Stimulated activated naive CD8-positive, alpha-beta T cell treated with anti-CD3 and anti-CD28 coated beads, Interleukin-15, Interleukin-2, amounts not matched to agents 100 ng/mL and 50 ng/mL, for 24 hours (primary cell): ENCODE data around the gene ERC2.

Experiments
- H3K27ac Mint-ChIP-seq: one replicate; pipeline ENCODE4 v1.8.0; 2021; ENCODE audit warnings: mild to moderate bottlenecking, mixed read lengths
- H3K27me3 Mint-ChIP-seq: one replicate; pipeline ENCODE4 v1.8.0; 2021; ENCODE audit warnings: mixed read lengths
- H3K36me3 Mint-ChIP-seq: one replicate; pipeline ENCODE4 v1.8.0; 2021; ENCODE audit warnings: low read depth, mixed read lengths
- H3K4me1 Mint-ChIP-seq: one replicate; pipeline ENCODE4 v1.8.0; 2021; ENCODE audit warnings: low read depth, mixed read lengths
- H3K4me3 Mint-ChIP-seq: one replicate; pipeline ENCODE4 v1.8.0; 2021; ENCODE audit warnings: mild to moderate bottlenecking, mixed read lengths
- H3K9me3 Mint-ChIP-seq: one replicate; pipeline ENCODE4 v1.8.0; 2021; ENCODE audit warnings: mixed read lengths

Gene ERC2

DNA sequence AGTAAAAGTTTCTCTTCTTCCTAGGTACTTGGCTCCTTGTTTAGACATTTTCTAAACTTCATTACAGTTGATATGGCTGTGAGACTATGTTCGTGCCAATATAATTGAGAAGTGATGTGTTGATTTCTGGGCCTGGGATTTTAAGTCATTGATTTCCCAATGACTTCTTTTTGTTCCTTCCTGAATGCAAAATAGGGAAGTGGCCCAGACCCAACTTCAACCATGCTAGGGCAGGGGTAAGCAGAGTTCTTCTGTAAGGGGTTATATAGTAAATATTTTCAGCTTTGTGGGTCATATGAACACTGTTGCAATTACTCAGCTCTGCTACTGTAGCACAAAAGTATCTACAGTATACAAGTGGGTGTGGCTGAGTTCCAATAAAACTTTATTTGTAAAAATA lies 661.1 kb downstream of the ERC2 start:
- H3K9me3 Mint-ChIP-seq: no peaks in the 10 kb centered on the region
- no peak overlapping the region for H3K27ac Mint-ChIP-seq
- no peaks in the 10 kb centered on the region for H3K4me1 Mint-ChIP-seq
- H3K36me3 Mint-ChIP-seq: no peaks in the 10 kb centered on the region
- no peak overlapping the region for H3K4me3 Mint-ChIP-seq
- H3K27me3 Mint-ChIP-seq: no peaks in the 10 kb centered on the region

DNA sequence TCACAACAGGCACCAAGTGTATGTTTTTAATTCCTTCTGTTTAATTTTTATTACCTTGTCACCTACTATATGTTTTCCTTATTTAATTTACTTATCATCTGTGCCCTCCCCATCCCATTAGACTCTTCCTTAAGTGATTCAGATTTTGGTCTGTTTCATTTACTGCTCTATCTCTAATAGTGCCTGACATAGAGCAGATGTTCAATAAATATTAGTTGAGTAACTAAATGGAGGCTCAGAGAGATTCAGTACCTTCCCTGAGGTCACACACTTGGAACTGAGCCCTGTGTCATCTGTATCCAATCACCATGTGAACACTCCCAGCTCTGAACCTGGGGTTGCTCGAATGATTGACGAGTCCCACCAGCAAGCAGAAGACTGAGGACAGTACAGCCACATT lies 663.1 kb downstream of the ERC2 start:
- H3K9me3 Mint-ChIP-seq: no peaks in the 10 kb centered on the region
- H3K4me3 Mint-ChIP-seq: no peak overlapping the region
- H3K4me1 Mint-ChIP-seq: no peaks in the 10 kb centered on the region
- H3K27ac Mint-ChIP-seq: no peak overlapping the region
- H3K36me3 Mint-ChIP-seq: no peaks in the 10 kb centered on the region
- no peaks in the 10 kb centered on the region for H3K27me3 Mint-ChIP-seq

DNA sequence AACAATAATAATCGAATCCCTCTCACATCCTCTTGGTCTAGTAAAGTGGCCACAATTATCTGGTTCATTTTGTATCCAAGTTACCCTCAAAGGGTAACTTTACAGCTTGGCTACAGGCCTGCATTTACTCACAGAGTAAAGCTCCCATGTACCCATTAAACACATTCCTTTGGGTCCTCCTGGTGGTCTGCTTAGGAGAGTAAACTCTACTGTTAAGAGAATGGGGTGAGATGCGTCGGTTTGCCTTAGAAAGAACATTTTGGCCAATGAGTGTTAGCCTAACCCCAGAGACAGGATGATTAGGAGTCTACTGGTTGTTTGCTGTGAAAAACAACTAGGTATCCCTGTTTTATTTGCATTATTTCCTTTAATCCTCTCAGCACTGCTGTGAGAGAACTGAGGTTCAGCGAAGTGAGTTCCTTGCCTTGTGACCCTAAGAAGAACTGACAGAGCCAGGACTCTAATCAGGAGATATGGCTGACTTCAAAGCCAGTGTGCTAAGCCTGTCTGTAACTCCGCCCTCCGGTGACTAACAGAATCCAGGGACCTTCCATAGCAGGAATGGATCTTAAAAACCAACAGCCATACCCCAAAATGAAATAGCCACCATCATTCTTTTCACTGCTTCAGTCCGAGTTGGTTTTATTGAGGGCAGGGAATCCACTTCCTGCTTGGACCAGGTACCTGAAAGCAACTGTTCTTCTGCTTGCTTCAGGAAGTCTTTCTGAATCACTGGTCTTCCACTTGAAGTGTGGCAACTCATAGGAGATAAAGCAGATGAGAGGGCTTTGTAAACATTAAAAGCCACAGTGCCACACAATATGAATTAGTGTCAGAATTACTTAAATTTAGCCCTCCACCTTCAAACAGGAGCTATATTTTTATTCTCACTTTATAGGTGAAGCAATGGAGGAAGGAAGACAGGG lies 663.8 kb downstream of the ERC2 start:
- Mint-ChIP-seq H3K4me1 (no peaks in the 10 kb centered on the region), H3K9me3 (no peaks in the 10 kb centered on the region), H3K36me3 (no peaks in the 10 kb centered on the region), H3K27ac (no peak overlapping the region), H3K27me3 (no peaks in the 10 kb centered on the region), H3K4me3 (no peak overlapping the region)

DNA sequence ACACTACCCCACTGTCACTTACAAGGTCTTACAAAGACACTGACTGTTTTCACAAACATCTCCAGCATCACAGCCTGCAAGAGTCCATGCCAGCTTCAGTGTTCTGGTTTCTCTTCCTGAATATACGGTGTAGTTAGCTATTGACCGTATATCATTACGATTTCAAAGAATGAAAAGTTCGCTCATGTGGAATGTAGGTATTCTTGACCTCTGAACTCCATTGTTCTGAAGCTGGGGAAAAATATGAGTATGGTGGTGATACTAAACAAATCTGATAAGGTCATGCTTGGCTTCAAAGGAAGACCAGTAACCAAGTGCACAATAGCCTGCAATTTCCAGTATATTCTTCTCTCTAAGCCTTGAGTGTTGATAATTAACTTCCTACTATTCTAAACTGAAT lies 665.5 kb downstream of the ERC2 start:
- Mint-ChIP-seq H3K4me1 (no peaks in the 10 kb centered on the region), H3K27me3 (no peaks in the 10 kb centered on the region), H3K4me3 (no peak overlapping the region), H3K9me3 (peaks cover 3% of the 10 kb centered on the region), H3K36me3 (no peaks in the 10 kb centered on the region), H3K27ac (no peak overlapping the region)

DNA sequence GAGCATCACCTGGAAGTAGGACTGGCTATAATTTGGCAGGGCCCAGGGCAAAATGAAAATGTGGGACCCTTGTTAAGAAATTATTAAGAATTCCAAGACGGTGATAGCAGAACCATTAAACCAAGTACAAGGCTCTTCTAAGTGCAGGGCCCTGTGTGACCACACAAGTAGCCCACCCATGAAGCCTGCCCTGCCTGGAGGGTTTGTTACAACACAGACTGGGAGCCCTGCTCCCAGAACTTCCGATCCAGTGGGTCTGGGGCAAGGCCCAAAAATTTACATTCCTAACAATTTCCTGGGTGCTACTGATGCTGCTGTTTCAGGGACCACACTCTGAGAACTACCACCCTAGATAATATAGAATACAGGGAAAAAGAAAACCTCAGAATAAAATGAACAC lies 666.6 kb downstream of the ERC2 start:
- Mint-ChIP-seq H3K27me3 (no peaks in the 10 kb centered on the region), H3K4me1 (no peaks in the 10 kb centered on the region), H3K27ac (no peak overlapping the region), H3K36me3 (no peaks in the 10 kb centered on the region), H3K4me3 (no peak overlapping the region), H3K9me3 (peaks cover 4% of the 10 kb centered on the region)

DNA sequence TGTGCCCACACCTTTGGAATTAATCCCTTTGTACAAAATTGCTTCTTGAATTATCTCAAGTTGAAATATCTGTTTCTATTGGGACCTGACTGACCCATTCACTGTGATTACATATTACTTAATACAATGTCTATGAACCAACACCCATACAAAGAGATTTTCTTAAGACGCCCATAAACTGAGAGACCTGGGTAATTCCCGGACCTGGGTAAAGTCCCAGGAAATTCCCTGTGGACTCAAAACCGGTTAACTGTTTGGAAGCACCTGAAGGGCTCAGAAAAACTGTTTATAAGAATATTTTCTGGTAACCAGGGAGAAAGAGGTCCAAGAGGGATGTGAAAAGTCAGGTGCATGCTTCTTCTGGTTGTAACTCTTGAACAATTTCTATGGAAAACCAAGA lies 667.2 kb downstream of the ERC2 start:
- no peak overlapping the region for H3K4me3 Mint-ChIP-seq
- H3K36me3 Mint-ChIP-seq: no peaks in the 10 kb centered on the region
- no peaks in the 10 kb centered on the region for H3K4me1 Mint-ChIP-seq
- no peaks in the 10 kb centered on the region for H3K27me3 Mint-ChIP-seq
- peaks cover 4% of the 10 kb centered on the region for H3K9me3 Mint-ChIP-seq
- no peak overlapping the region for H3K27ac Mint-ChIP-seq

DNA sequence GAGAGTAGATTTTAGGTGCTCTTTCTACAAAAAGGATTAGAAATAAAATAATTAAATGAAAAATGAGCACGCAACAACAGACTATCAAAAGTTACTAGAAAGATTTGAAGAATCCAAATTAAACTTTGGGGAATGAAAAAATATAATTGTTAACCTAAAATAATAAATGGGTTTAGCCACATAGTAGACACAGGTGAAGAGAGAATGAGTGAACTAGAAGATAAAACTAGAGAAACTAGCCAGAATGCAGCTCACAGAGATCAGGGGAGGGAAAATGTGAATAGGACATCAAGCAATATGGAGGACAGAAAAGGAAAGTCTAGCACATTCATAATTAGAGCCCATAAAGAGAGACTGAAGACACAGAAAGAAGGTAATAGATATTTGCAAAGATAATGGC lies 670.5 kb downstream of the ERC2 start:
- Mint-ChIP-seq H3K4me3 (no peak overlapping the region), H3K36me3 (no peaks in the 10 kb centered on the region)

DNA sequence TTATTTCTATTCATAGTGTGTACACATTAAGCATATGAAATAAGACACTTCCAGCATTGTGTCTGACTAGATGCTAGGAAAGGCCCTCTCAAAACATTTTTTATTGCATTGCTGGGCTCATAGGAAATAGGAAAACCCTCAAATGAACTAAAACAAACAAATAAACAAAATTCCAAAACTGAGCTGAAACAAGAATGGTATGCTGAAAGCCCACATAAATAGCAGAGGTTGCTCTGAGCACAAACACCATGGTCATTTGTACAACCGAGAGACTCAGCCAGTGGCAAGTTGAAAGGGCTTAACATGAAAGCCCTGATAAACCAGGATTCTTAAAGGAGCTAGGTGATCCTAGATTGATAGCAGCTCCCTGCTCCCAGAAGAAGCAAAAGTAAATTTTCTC lies 671.2 kb downstream of the ERC2 start:
- Mint-ChIP-seq H3K4me1 (no peaks in the 10 kb centered on the region), H3K27ac (no peak overlapping the region), H3K4me3 (no peak overlapping the region), H3K27me3 (no peaks in the 10 kb centered on the region), H3K9me3 (peaks cover 4% of the 10 kb centered on the region), H3K36me3 (no peaks in the 10 kb centered on the region)

More for the DNA sequence above, 670.5 kb downstream of the ERC2 start:
- Mint-ChIP-seq H3K9me3 (peaks cover 4% of the 10 kb centered on the region), H3K4me1 (no peaks in the 10 kb centered on the region), H3K27ac (no peak overlapping the region), H3K27me3 (no peaks in the 10 kb centered on the region)

DNA sequence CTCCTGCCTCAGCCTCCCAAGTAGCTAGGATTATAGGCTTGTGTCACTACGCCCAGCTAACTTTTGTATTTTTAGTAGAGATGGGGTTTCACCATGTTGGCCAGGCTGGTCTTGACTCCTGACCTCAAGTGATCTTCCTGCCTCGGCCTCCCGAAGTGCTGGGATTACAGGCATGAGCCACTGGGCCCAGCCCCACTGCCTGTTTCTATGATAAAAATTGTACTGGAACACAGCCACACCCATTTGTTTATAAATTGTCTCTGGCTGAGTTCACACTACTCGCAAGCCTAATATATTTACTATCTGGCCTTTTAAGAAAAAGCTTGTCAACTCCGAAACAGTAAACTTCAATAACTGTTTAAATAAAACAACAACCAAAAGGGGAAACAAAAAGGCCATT lies 671.7 kb downstream of the ERC2 start:
- no peaks in the 10 kb centered on the region for H3K36me3 Mint-ChIP-seq
- no peak overlapping the region for H3K4me3 Mint-ChIP-seq
- H3K27me3 Mint-ChIP-seq: no peaks in the 10 kb centered on the region
- H3K9me3 Mint-ChIP-seq: peaks cover 4% of the 10 kb centered on the region
- H3K27ac Mint-ChIP-seq: no peak overlapping the region
- no peaks in the 10 kb centered on the region for H3K4me1 Mint-ChIP-seq

DNA sequence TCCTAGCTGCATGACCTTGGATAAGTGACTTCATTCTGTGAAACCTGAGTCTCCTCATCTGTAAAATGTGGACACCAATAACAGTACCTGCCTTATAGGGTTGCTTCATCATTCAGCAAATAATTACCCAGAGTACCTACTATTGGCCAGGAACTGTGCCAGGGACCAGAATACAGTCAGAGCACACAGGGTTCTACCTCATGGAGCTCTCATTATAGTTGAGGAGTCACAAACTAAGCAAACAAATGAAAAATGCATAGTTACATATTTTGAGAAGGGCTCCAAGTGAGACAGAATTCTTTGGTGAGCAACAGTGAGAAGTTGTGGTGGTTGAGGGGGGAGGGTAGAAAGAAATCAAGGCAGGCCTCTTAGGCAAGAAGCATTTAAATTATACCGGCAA lies 672.5 kb downstream of the ERC2 start:
- no peaks in the 10 kb centered on the region for H3K36me3 Mint-ChIP-seq
- no peak overlapping the region for H3K4me3 Mint-ChIP-seq
- H3K27ac Mint-ChIP-seq: no peak overlapping the region
- H3K27me3 Mint-ChIP-seq: no peaks in the 10 kb centered on the region
- no peaks in the 10 kb centered on the region for H3K4me1 Mint-ChIP-seq
- H3K9me3 Mint-ChIP-seq: peaks cover 4% of the 10 kb centered on the region

DNA sequence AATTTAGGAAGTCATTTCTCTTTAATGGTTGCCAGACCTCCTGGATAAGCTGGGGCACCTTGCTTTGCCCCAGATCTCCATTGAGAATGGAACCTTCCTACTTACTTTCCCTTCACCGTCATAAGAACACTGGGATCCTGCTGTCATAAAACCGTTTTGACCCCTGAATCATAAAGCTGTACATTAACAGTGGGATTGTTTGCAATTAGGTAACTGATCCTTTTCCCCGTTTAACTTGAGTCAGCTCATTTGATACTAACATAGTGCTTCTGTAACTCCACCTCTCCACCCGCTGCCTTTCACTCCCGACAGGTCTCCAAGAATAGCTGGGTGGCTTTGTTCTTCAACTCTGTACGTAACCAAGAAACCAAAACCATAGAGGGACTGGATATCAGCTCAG lies 673.0 kb downstream of the ERC2 start:
- H3K27ac Mint-ChIP-seq: no peak overlapping the region
- H3K4me1 Mint-ChIP-seq: no peaks in the 10 kb centered on the region
- H3K9me3 Mint-ChIP-seq: peaks cover 4% of the 10 kb centered on the region
- H3K27me3 Mint-ChIP-seq: no peaks in the 10 kb centered on the region
- H3K36me3 Mint-ChIP-seq: no peaks in the 10 kb centered on the region
- H3K4me3 Mint-ChIP-seq: no peak overlapping the region

DNA sequence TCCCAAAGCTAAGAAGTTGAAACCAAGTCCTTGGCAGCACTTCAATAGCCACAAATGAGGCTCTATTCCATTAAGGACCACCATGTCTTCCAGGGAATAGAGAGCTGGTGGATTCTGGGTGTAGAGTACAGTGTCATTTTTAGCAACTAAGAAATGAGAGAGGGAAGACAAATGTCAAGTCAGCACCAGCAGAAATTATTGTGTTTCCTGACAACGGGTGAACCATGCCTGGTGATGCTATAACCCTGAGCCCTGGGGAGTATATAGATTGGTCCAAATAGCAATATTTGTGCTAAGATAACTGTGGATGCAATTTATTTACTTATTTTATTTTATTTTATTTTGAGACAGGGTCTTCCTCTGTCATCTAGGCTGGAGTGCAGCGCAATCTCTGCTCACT lies 675.5 kb downstream of the ERC2 start:
- no peaks in the 10 kb centered on the region for H3K4me1 Mint-ChIP-seq
- no peak overlapping the region for H3K4me3 Mint-ChIP-seq
- peaks cover 6% of the 10 kb centered on the region for H3K9me3 Mint-ChIP-seq
- H3K27ac Mint-ChIP-seq: no peak overlapping the region
- no peaks in the 10 kb centered on the region for H3K36me3 Mint-ChIP-seq
- no peaks in the 10 kb centered on the region for H3K27me3 Mint-ChIP-seq

DNA sequence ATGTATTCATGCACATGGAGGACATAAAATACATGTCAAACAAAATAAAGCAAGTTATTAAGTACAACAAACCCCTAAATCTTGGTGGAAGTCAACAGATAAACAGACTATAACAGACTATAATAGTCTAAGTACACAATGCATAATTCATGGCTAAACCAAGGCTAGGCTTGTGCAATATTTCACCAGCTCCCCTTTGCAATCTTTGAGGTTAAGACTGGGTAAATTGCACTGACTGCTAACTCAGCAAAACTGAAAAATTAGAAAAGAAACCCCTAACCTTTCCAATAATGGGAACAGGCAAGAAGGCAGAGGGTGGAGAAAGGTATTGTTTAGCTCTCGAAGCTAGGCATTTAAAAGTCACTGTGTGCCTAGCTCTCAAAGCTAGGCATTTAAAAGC lies 676.3 kb downstream of the ERC2 start:
- no peaks in the 10 kb centered on the region for H3K36me3 Mint-ChIP-seq
- H3K27ac Mint-ChIP-seq: no peak overlapping the region
- peaks cover 5% of the 10 kb centered on the region for H3K9me3 Mint-ChIP-seq
- no peaks in the 10 kb centered on the region for H3K27me3 Mint-ChIP-seq
- H3K4me3 Mint-ChIP-seq: no peak overlapping the region
- H3K4me1 Mint-ChIP-seq: no peaks in the 10 kb centered on the region

DNA sequence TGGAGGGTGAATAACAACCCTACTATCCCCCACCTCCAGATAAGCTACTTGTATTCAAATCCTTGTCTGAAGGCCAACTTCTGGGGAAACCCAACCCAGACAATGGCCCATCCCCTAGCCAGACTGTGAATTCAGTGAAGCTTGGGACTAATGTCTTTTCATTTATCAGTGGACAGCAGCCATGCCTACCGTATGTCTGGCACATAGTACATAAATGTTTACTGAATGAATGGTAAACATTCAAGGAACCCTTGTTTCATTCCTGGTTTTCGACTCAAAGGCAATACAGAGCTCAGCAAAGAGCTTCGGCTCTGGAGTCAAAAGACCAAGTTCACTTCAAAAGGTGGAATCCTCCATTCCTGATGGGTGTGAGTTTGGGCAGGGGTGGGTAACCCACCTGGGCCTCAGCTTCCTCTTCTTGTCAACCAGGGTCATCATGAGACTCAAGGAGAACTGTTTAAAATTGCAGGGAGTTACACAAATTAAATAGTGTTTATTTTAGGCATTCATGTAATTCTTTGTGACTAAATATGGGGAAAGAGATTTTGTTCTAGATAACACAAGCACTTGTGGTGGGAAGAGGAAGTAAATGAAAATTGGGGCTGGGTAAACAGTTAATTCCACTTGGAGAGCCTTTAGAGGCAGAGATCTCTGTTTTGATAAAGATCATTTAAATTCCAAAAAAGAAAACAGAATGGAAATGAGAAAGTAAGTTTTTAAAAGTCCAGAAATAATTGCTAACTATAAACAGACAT lies 677.5 kb downstream of the ERC2 start:
- no peaks in the 10 kb centered on the region for H3K4me1 Mint-ChIP-seq
- H3K9me3 Mint-ChIP-seq: peaks cover 5% of the 10 kb centered on the region
- no peak overlapping the region for H3K4me3 Mint-ChIP-seq
- no peaks in the 10 kb centered on the region for H3K36me3 Mint-ChIP-seq
- H3K27me3 Mint-ChIP-seq: no peaks in the 10 kb centered on the region
- no peak overlapping the region for H3K27ac Mint-ChIP-seq

DNA sequence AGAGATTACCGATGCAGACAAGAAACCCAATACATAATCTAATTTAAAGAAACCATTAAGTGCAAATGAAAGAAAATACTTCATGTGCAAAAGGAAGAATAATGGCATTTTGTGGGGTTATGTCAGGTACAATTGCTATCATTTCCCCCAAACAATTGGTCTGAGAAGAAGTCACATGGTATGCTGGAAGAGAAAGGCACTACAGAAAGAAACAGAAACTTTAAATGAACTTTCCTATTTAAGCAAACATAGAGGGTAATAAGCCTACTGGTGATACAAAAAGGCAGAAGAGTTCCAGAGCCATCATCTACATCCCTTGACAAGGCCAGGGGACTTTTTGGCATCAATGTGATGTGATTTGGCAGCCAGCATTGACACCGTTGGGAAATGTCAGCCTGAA lies 678.8 kb downstream of the ERC2 start:
- H3K9me3 Mint-ChIP-seq: peaks cover 5% of the 10 kb centered on the region
- H3K27ac Mint-ChIP-seq: no peak overlapping the region
- H3K27me3 Mint-ChIP-seq: no peaks in the 10 kb centered on the region

More for the DNA sequence above, 678.8 kb downstream of the ERC2 start:
- no peak overlapping the region for H3K4me3 Mint-ChIP-seq
- H3K36me3 Mint-ChIP-seq: no peaks in the 10 kb centered on the region
- no peaks in the 10 kb centered on the region for H3K4me1 Mint-ChIP-seq
